Omental fat pad (tissue), 4 donors: Measurements from ENCODE around the gene NFIB. TPM values are rescaled to one million over a fixed set of nuclear protein-coding genes. Genes with fewer than 3 reads are reported as not detected.

ENCODE experiments used
- ATAC-seq: fragments of 150-250 bp; one replicate; pipeline ENCODE4 v1.9.1; 2016; ENCODE audit warnings: mild to moderate bottlenecking, moderate library complexity; ENCODE audit not compliant: low FRiP score
- DNase-seq: peaks from one replicate; pipeline ENCODE4 v3.0.0-alpha.2; 2019; ENCODE audit warnings: low spot score
- total RNA-seq, 4 donors: library from RNA; depleted of rRNA; stranded (reverse); fragments of >200 nt; gene quantifications; one replicate each; pipeline ENCODE4 v1.1.0, GENCODE V29; 2016
- TF ChIP-seq, protein P1 (sequence below), 3 donors: fragments of 450-650 bp; IDR thresholded peaks; one replicate each; pipeline ENCODE4 v1.5.1; 2016 to 2017; ENCODE audit warnings: antibody characterized with exemption in 3 of 3, mild to moderate bottlenecking in 3 of 3, moderate library complexity in 2 of 3

The NFIB gene
- total RNA-seq, 4 donors from 2014 or later = 55.1 to 265 (median 106) TPM

DNA sequence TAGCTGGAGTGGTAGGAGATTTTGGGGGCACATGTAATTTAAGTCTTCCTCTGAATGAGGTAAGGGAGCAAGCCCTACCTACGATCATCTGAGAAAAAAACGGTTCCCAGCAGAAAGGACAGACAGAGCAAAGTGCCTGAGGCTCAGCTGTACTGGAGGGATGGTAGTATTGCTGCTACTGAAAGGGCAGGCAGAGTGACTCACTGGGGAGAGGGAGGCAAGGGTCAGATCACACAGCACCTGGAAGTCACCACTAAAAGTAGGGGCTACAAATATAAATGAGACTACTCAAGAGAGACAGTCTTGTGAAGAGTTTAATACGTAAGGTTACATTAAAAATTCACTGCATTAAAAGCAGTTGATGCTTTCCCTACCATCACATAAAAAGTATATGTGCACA is 75.9 kb downstream of the NFIB start:
- ATAC-seq = peak; percentile 76
- TF ChIP-seq, protein P1, sequence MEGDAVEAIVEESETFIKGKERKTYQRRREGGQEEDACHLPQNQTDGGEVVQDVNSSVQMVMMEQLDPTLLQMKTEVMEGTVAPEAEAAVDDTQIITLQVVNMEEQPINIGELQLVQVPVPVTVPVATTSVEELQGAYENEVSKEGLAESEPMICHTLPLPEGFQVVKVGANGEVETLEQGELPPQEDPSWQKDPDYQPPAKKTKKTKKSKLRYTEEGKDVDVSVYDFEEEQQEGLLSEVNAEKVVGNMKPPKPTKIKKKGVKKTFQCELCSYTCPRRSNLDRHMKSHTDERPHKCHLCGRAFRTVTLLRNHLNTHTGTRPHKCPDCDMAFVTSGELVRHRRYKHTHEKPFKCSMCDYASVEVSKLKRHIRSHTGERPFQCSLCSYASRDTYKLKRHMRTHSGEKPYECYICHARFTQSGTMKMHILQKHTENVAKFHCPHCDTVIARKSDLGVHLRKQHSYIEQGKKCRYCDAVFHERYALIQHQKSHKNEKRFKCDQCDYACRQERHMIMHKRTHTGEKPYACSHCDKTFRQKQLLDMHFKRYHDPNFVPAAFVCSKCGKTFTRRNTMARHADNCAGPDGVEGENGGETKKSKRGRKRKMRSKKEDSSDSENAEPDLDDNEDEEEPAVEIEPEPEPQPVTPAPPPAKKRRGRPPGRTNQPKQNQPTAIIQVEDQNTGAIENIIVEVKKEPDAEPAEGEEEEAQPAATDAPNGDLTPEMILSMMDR (IDR thresholded peaks at IDR 0.05) = no peak
- no peak for DNase-seq

DNA sequence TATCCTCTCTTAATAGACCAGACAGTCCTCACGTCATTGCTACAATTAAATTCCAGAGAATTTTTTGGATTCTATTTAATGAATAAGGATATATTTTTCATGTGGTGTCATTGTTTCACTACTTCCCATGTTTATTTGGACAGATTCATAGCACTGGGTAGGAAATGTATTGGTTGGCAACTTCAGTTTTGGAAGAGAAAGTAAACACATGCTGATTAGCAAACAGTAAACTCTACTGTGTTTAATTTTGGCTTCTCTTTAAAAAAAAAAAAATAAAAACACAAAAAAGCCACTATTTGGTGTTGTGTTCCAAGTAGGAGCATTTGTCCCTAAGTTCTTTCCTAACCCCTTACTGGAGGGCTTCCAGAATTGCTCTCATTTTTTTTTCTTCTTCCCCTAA is 77.3 kb downstream of the NFIB start:
- ATAC-seq (no peak), DNase-seq (no peak)
- TF ChIP-seq, protein P1 (IDR thresholded peaks at IDR 0.05) = no peak

GRCh38 chr9:14232111-14232510 is 81.8 kb downstream of the NFIB start:
- TF ChIP-seq, protein P1 (IDR thresholded peaks at IDR 0.05) = no peak
- no peak for DNase-seq
- no peak for ATAC-seq

DNA sequence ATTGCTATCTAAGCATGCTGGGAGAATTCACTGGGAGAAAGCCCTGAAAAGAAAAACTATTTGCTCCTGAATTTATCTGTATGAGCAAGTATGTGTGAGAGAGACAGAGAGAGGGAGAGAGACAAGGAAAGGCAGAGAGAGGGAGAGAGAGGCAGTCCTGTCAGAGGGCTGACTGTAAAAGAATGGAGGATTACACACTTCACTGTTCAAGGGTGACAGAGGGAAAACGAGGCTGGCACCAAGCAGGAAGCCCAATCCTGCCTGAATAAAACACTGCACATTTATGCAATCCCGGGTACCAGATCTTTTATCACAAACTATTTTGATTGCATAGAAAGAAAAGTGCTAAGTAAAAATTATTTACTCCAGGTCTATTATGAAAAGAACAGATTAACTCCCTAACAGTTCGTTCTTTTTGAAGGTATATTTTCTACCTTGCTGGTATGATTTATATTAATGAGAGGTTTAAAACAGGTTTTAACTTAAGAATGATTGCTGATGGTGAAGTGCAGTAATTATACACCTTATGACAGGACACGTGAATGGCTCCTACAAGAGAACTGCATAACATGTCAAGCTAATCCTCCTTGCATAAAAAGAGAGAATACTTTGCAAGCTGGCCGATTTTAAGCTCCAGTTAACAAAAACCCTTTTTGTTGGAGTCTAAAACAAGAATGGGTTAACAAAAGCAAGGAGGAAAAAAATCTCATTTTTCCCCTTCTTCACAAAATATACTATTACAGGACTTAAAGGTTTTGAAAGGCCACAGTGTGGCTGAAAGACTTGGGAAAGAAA is 82.5 kb downstream of the NFIB start:
- TF ChIP-seq, protein P1 (IDR thresholded peaks at IDR 0.05) = no peak
- DNase-seq = no peak
- no peak for ATAC-seq

DNA sequence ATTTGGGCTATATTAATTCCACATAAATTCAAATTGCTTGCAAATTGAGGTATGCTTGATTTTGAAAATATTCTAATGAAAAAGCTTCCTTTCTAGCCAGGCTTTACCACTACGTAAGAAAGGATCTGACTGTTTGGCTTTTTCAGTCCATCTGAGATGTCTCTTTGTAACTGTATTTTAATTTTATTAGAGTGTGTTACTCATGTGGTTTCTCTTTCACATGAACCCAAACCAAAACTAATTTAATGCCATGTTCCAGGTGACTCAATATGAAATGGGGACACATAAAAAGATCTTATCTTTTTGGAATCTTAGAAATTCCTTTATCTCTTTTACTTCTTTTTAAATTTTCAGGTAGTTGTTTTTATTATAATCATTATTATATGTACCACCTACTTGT is 85.3 kb downstream of the NFIB start:
- TF ChIP-seq, protein P1 (IDR thresholded peaks at IDR 0.05) = no peak
- DNase-seq (no peak), ATAC-seq (no peak)

DNA sequence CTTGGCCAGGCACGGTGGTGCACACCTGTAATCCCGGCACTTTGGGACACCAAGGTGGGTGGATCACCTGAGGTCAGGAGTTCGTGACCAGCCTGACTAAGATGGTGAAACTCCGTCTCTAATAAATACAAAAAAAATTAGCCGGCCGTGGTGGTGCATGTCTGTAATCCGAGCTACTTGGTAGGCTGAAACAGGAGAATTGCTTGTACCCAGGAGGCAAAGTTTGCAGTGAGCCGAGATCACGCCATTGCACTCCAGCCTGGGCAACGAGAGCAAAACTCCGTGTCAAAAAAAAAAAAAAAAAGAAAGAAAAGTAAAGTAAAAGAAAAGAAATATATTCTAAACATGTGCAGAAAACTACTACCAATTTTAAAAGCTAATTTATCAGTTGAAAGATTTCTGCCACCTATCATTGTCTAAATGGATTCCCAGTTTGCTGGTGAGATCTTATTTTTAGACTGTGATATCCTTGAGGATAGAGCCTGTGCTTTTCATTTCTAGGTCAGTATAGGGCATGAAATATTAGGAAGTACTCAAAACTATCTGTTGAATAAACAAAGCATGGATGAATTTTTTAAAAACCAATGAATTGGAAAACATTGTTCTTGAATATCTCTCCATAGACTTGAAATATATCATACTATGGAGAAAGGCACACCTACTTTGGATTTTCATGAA is 86.9 kb downstream of the NFIB start:
- TF ChIP-seq, protein P1 (IDR thresholded peaks at IDR 0.05) = no peak
- no peak for ATAC-seq
- no peak for DNase-seq

- ATAC-seq = no peak
Measured at GRCh38 chr9:14223081-14223480, 90.9 kb downstream of the NFIB start.

More at GRCh38 chr9:14223081-14223480, 90.9 kb downstream of the NFIB start:
- no peak for DNase-seq
- TF ChIP-seq, protein P1 (IDR thresholded peaks at IDR 0.05) = no peak
